Keratinocyte (primary cell): ENCODE measurements around the gene NAA15. TPM values are rescaled to one million over a fixed set of nuclear protein-coding genes. Genes with fewer than 3 reads are reported as not detected.

Experiments
- DNase-seq: peaks from one replicate; pipeline ENCODE4 v3.0.0-alpha.2; 2011; ENCODE audit warnings: low read depth, missing footprints, low spot score
- FAIRE-seq: peaks from 2 replicates; lab custom pipeline; 2011; peaks lifted over from hg19 to GRCh38; lab: Jason Lieb, UNC
- H2AFZ ChIP-seq: 2 replicates; pipeline ENCODE4 v1.6.0; 2012; ENCODE audit warnings: low read length, control low read depth, inconsistent platforms; ENCODE audit not compliant: control insufficient read depth
- H3K27ac ChIP-seq: 2 replicates; pipeline ENCODE4 v1.5.1; 2011; ENCODE audit warnings: low read length; ENCODE audit not compliant: control insufficient read depth, insufficient read depth
- H3K27me3 ChIP-seq: 3 replicates; pipeline ENCODE4 v1.6.0; 2011; ENCODE audit warnings: low read length; ENCODE audit not compliant: control insufficient read depth, insufficient read depth; ENCODE audit errors: extremely low read depth
- H3K36me3 ChIP-seq, 2 experiments: 2 replicates in 1 of 2; 3 replicates in 1 of 2; pipeline ENCODE4 v1.5.1; 2011; ENCODE audit warnings: low read length in 2 of 2, mild to moderate bottlenecking in 1 of 2; ENCODE audit not compliant: control insufficient read depth in 2 of 2, insufficient read depth in 2 of 2; ENCODE audit errors: extremely low read depth in 1 of 2
- H3K4me1 ChIP-seq: 3 replicates; pipeline ENCODE4 v1.5.1; 2011; ENCODE audit warnings: low read length; ENCODE audit not compliant: control insufficient read depth, insufficient read depth; ENCODE audit errors: extremely low read depth
- H3K4me2 ChIP-seq: 3 replicates; pipeline ENCODE4 v1.6.0; 2011; ENCODE audit warnings: low read depth, low read length; ENCODE audit not compliant: control insufficient read depth, insufficient read depth; ENCODE audit errors: extremely low read depth
- H3K4me3 ChIP-seq, 3 experiments: fragments of 200-600 bp in 1 of 3; sonication (generic) in 1 of 3; 2 replicates in 2 of 3; 3 replicates in 1 of 3; pipeline ENCODE4 v1.5.1; 2011 to 2016; ENCODE audit warnings: low read length in 3 of 3, mild to moderate bottlenecking in 3 of 3, control low read depth in 2 of 3, inconsistent platforms in 1 of 3, low read depth in 1 of 3, mixed read lengths in 1 of 3, mixed run types in 1 of 3, moderate library complexity in 1 of 3; ENCODE audit not compliant: control insufficient read depth in 2 of 3, insufficient read depth in 2 of 3; ENCODE audit errors: extremely low read depth in 1 of 3
- H3K79me2 ChIP-seq: 2 replicates; pipeline ENCODE4 v1.6.0; 2012; ENCODE audit warnings: low read length; ENCODE audit not compliant: control insufficient read depth, insufficient read depth
- H3K9ac ChIP-seq: 3 replicates; pipeline ENCODE4 v1.6.0; 2011; ENCODE audit warnings: low read length; ENCODE audit not compliant: control insufficient read depth, insufficient read depth; ENCODE audit errors: extremely low read depth
- H3K9me1 ChIP-seq: 3 replicates; pipeline ENCODE4 v1.6.0; 2011; ENCODE audit warnings: low read length; ENCODE audit not compliant: control insufficient read depth, insufficient read depth; ENCODE audit errors: extremely low read depth
- H3K9me3 ChIP-seq: 2 replicates; pipeline ENCODE4 v1.5.1; 2012; ENCODE audit warnings: low read depth, low read length; ENCODE audit not compliant: control insufficient read depth
- H4K20me1 ChIP-seq: 3 replicates; pipeline ENCODE4 v1.6.0; 2011; ENCODE audit warnings: low read length; ENCODE audit not compliant: control insufficient read depth, insufficient read depth; ENCODE audit errors: extremely low read depth
- CTCF ChIP-seq, 3 experiments: IDR thresholded peaks in 1 of 3; conservative IDR thresholded peaks in 1 of 3; optimal IDR thresholded peaks in 1 of 3; 2 replicates in 2 of 3; 3 replicates in 1 of 3; pipeline versions ENCODE3 to v1.5.1; 2011; ENCODE audit warnings: low read length in 3 of 3, mild to moderate bottlenecking in 3 of 3, moderate library complexity in 2 of 3, control low read depth in 1 of 3, inconsistent platforms in 1 of 3; ENCODE audit not compliant: insufficient read depth in 2 of 3; ENCODE audit errors: extremely low read depth in 1 of 3
- EZH2 ChIP-seq: IDR thresholded peaks from one replicate; pipeline ENCODE4 v1.6.1; 2012; ENCODE audit warnings: inconsistent platforms, mild to moderate bottlenecking, low read length, moderate library complexity
- dilution Hi-C: fragments of 300-500 bp; cut with MboI; formaldehyde crosslinking; loops from one replicate; pipeline ENCODE4 v1.7.0; 2020; ENCODE audit warnings: low sequenced_read_pairs; ENCODE audit not compliant: extremely low pct_ligation_motif_present
- polyA plus RNA-seq, 5 experiments: library from polyadenylated mRNA; depleted of rRNA in 3 of 5; stranded (reverse) in 3 of 5; stranded (forward) in 1 of 5; unstranded in 1 of 5; fragments of >200 nt; gene quantifications; 1 replicate in 1 of 5; 2 replicates in 3 of 5; 3 replicates in 1 of 5; pipeline versions ENCODE4 v1.2.1 to v1.2.3, GENCODE V29; 2011 to 2012; ENCODE audit warnings: missing spikeins in 2 of 5, low read depth in 1 of 5, low replicate concordance in 1 of 5

The NAA15 gene
- polyA plus RNA-seq, 1 donor (not counting 4 experiments of a cell fraction or from before 2014, with no cell fraction given), result 37.2 TPM

DNA sequence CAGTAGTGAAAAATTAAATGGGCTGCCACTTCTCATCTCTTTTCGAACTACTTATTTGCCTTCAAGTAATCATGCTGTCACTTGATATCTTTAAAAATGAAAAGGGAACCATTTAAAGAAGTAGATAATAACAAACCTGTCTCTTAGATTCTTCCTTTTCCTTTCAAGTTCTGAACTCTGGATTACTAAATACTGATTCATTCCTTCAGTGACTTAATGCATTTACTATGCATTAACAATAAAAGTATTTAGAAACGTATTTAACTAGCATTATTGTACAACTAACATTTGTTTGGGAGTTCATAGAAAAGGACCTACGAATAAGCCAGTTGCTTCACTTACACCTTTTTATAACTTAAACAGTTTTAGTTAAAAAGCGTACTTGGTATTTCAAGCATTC is 91.5 kb downstream of the NAA15 start:
- FAIRE-seq (no peak), DNase-seq (no peak)
- peaks cover under 1% of the 10 kb centered on the region for H3K9me1 ChIP-seq
- H3K9me3 ChIP-seq, result no peaks in the 10 kb centered on the region
- no peaks in the 10 kb centered on the region for H3K79me2 ChIP-seq
- H3K4me2 ChIP-seq, result no peak overlapping the region
- H4K20me1 ChIP-seq, result no peaks in the 10 kb centered on the region
- no peak overlapping the region for H3K9ac ChIP-seq
- dilution Hi-C loops, result no loop called here
- TF ChIP-seq CTCF (optimal IDR thresholded peaks at IDR 0.05 in 1 of 3, IDR thresholded peaks at IDR 0.05 in 1 of 3, conservative IDR thresholded peaks at IDR 0.05 in 1 of 3; ENCODE audit: extremely low read depth in 1 of 3, insufficient read depth in 2 of 3, low read length in 3 of 3) (no peak), EZH2 (no peak)
- H3K4me1 ChIP-seq, result no peaks in the 10 kb centered on the region
- H2AFZ ChIP-seq, result no peak overlapping the region
- no peaks in the 10 kb centered on the region for H3K27me3 ChIP-seq
- H3K36me3 ChIP-seq, result peaks cover 4 to 19% of the 10 kb centered on the region in 2 experiments
- H3K4me3 ChIP-seq, result no peak overlapping the region
- no peak overlapping the region for H3K27ac ChIP-seq

- Histone ChIP-seq H3K27ac (no peak overlapping the region), H3K4me1 (no peaks in the 10 kb centered on the region), H3K27me3 (no peaks in the 10 kb centered on the region), H3K9me3 (no peaks in the 10 kb centered on the region), H4K20me1 (no peaks in the 10 kb centered on the region), H3K36me3 (peaks cover 7% of the 10 kb centered on the region in 2 experiments), H3K9ac (no peak overlapping the region), H3K4me2 (no peak overlapping the region), H3K9me1 (peaks cover 2% of the 10 kb centered on the region), H3K79me2 (no peaks in the 10 kb centered on the region), H3K4me3 (no peak overlapping the region), H2AFZ (no peak overlapping the region)
- dilution Hi-C loops, result no loop called here
- TF ChIP-seq CTCF (optimal IDR thresholded peaks at IDR 0.05 in 1 of 3, IDR thresholded peaks at IDR 0.05 in 1 of 3, conservative IDR thresholded peaks at IDR 0.05 in 1 of 3; ENCODE audit: extremely low read depth in 1 of 3, insufficient read depth in 2 of 3, low read length in 3 of 3) (no peak), EZH2 (no peak)
- FAIRE-seq (no peak), DNase-seq (no peak)
These were observed 100.1 kb downstream of the NAA15 start for GRCh38 chr4:139401368-139401767.
